Endothelial cell of umbilical vein (primary cell): Measurements from ENCODE around the gene PVR. TPM values are rescaled to one million over a fixed set of nuclear protein-coding genes. Genes with fewer than 3 reads are reported as not detected.

Experiments used
- BruUV-seq: library from RNA; stranded (reverse); fragments of 400-500 nt; replicated peaks from 2 replicates; lab custom pipeline; 2021; lab: Mats Ljungman, UMichigan
- CTCF ChIA-PET: fragments of 300-600, 350-600 bp; sonication (Branson Sonifier 250); formaldehyde crosslinking; loops from one replicate; lab custom pipeline; 2021; ENCODE audit warnings: antibody characterized with exemption, inconsistent platforms; lab: Charles Lee
- POLR2A ChIA-PET: fragments of 300-600, 350-600 bp; sonication (Branson Sonifier 250); formaldehyde crosslinking; loops from one replicate; lab custom pipeline; 2021; ENCODE audit warnings: antibody characterized with exemption, inconsistent platforms; lab: Charles Lee
- DNase-seq: peaks from one replicate; pipeline ENCODE4 v3.0.0-alpha.2; 2011; ENCODE audit warnings: low read depth, low spot score
- FAIRE-seq: peaks from 2 replicates; lab custom pipeline; 2011; peaks lifted over from hg19 to GRCh38; lab: Jason Lieb, UNC
- H2AFZ ChIP-seq: 2 replicates; pipeline ENCODE4 v1.6.0; 2012; ENCODE audit warnings: low read depth, low read length, control low read depth, inconsistent platforms
- H3K27ac ChIP-seq: 2 replicates; pipeline ENCODE4 v1.5.1; 2011; ENCODE audit warnings: low read depth, mild to moderate bottlenecking, control low read depth, low read length, moderate library complexity; ENCODE audit not compliant: insufficient read depth
- H3K27me3 ChIP-seq, 2 experiments: 2 replicates each; pipeline versions ENCODE4 v1.6.0 to v1.6.1; 2011; ENCODE audit warnings: low read length in 2 of 2, mixed read lengths in 1 of 2; ENCODE audit not compliant: control insufficient read depth in 2 of 2, insufficient read depth in 2 of 2
- H3K36me3 ChIP-seq, 2 experiments: 2 replicates in 1 of 2; 3 replicates in 1 of 2; pipeline ENCODE4 v1.5.1; 2011; ENCODE audit warnings: low read length in 2 of 2, mild to moderate bottlenecking in 1 of 2, moderate library complexity in 1 of 2; ENCODE audit not compliant: control insufficient read depth in 2 of 2, insufficient read depth in 2 of 2; ENCODE audit errors: extremely low read depth in 1 of 2
- H3K4me1 ChIP-seq: 3 replicates; pipeline ENCODE4 v1.5.1; 2011; ENCODE audit warnings: mild to moderate bottlenecking, low read length; ENCODE audit not compliant: control insufficient read depth, insufficient read depth; ENCODE audit errors: extremely low read depth
- H3K4me2 ChIP-seq: 2 replicates; pipeline ENCODE4 v1.6.1; 2011; ENCODE audit warnings: low read length, control low read depth, mixed read lengths; ENCODE audit not compliant: insufficient read depth
- H3K4me3 ChIP-seq, 3 experiments: fragments of 200-600 bp in 1 of 3; sonication (generic), shearing (Covaris generic) in 1 of 3; replicated peaks in 1 of 3; 2 replicates each; pipeline ENCODE4 v1.5.1; 2011 to 2016; ENCODE audit warnings: control low read depth in 3 of 3, low read length in 3 of 3, mild to moderate bottlenecking in 2 of 3, inconsistent platforms in 1 of 3, low read depth in 1 of 3, moderate library complexity in 1 of 3; ENCODE audit not compliant: insufficient read depth in 1 of 3
- H3K79me2 ChIP-seq: 2 replicates; pipeline ENCODE4 v1.6.0; 2012; ENCODE audit warnings: low read length, inconsistent platforms; ENCODE audit not compliant: control insufficient read depth, insufficient read depth
- H3K9ac ChIP-seq: replicated peaks from 2 replicates; pipeline ENCODE3; 2011; ENCODE audit warnings: low read length, control low read depth; ENCODE audit not compliant: insufficient read depth; ENCODE audit errors: extremely low read depth
- H3K9me1 ChIP-seq: replicated peaks from 3 replicates; pipeline ENCODE4 v1.6.0; 2011; ENCODE audit warnings: mild to moderate bottlenecking, low read length; ENCODE audit not compliant: control insufficient read depth, insufficient read depth; ENCODE audit errors: extremely low read depth
- H3K9me3 ChIP-seq: replicated peaks from 2 replicates; pipeline ENCODE4 v1.5.1; 2012; ENCODE audit warnings: low read length, inconsistent platforms; ENCODE audit not compliant: control insufficient read depth, insufficient read depth
- H4K20me1 ChIP-seq: replicated peaks from 2 replicates; pipeline ENCODE3; 2011; ENCODE audit warnings: mild to moderate bottlenecking, low read length; ENCODE audit not compliant: control insufficient read depth, insufficient read depth; ENCODE audit errors: extremely low read depth
- FOS ChIP-seq: IDR thresholded peaks from 2 replicates; pipeline ENCODE4 v1.6.1; 2011; ENCODE audit warnings: mild to moderate bottlenecking, low read length, moderate library complexity, borderline replicate concordance; ENCODE audit not compliant: insufficient read depth
- GATA2 ChIP-seq: IDR thresholded peaks from 2 replicates; pipeline ENCODE4 v1.7.0; 2011; ENCODE audit warnings: low read depth, mild to moderate bottlenecking, moderate library complexity, mixed read lengths, low read length; ENCODE audit not compliant: insufficient read length, insufficient read depth
- JUN ChIP-seq: IDR thresholded peaks from 2 replicates; pipeline ENCODE4 v1.6.1; 2011; ENCODE audit warnings: borderline replicate concordance, low read depth; ENCODE audit not compliant: insufficient read length, insufficient read depth
- POLR2A ChIP-seq: IDR thresholded peaks from 2 replicates; pipeline ENCODE4 v1.6.1; 2012; ENCODE audit warnings: low read depth, mild to moderate bottlenecking, control low read depth, low read length
- POLR2AphosphoS5 ChIP-seq: IDR thresholded peaks from 2 replicates; pipeline ENCODE4 v1.6.1; 2012; ENCODE audit warnings: low read depth, mild to moderate bottlenecking, control low read depth, low read length, moderate library complexity; ENCODE audit not compliant: insufficient read depth
- dilution Hi-C: fragments of 300-500 bp; cut with MboI; formaldehyde crosslinking; loops from one replicate; pipeline ENCODE4 v1.15.0; 2019; ENCODE audit warnings: low sequenced_read_pairs; ENCODE audit not compliant: extremely low pct_ligation_motif_present
- intact Hi-C: fragments of 100-400 bp; cut with micrococcal nuclease; formaldehyde crosslinking; loops from one replicate; pipeline ENCODE4 v1.10.0; 2022
- polyA plus RNA-seq, 4 experiments: library from polyadenylated mRNA; depleted of rRNA in 3 of 4; stranded (reverse) in 3 of 4; unstranded in 1 of 4; fragments of >200 nt; gene quantifications; 2 replicates each; pipeline versions ENCODE4 v1.2.1 to v1.2.3, GENCODE V29; 2011 to 2012; ENCODE audit warnings: missing spikeins in 1 of 4
- total RNA-seq: library from RNA; stranded (reverse); gene quantifications from 2 replicates; pipeline ENCODE4 v1.2.3, GENCODE V29; 2021
- TF ChIP-seq, protein P1 (sequence below): IDR thresholded peaks from 2 replicates; pipeline ENCODE4 v1.6.1; 2011; ENCODE audit not compliant: insufficient read depth, insufficient read length
- TF ChIP-seq, protein P2 (sequence below), 2 donors: IDR thresholded peaks; 1 replicate in 1 of 2; 2 replicates in 1 of 2; pipeline ENCODE4 v1.5.1; 2011; ENCODE audit warnings: low read length in 2 of 2, mild to moderate bottlenecking in 2 of 2, moderate library complexity in 2 of 2, control low read depth in 1 of 2, inconsistent platforms in 1 of 2, low read depth in 1 of 2; ENCODE audit not compliant: insufficient read depth in 1 of 2; ENCODE audit errors: extremely low read depth in 1 of 2

The PVR gene
- total and polyA plus RNA-seq, 2 donors (not counting 3 experiments of a cell fraction or from before 2014, with no cell fraction given) = 133 to 226 TPM

- no peak overlapping the region for H2AFZ ChIP-seq
- H3K4me2 ChIP-seq = no peak overlapping the region
- H3K36me3 ChIP-seq = no peaks in the 10 kb centered on the region
- H4K20me1 ChIP-seq = no peaks in the 10 kb centered on the region
- no peak overlapping the region for H3K27ac ChIP-seq
- FAIRE-seq (no peak), DNase-seq (no peak)
- intact Hi-C loops = no loop called here
- POLR2A ChIA-PET = no interaction called here
- H3K79me2 ChIP-seq = no peaks in the 10 kb centered on the region
- TF ChIP-seq POLR2AphosphoS5 (no peak), POLR2A (no peak), GATA2 (no peak), JUN (no peak), FOS (no peak)
- TF ChIP-seq, protein P1, sequence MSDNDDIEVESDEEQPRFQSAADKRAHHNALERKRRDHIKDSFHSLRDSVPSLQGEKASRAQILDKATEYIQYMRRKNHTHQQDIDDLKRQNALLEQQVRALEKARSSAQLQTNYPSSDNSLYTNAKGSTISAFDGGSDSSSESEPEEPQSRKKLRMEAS = no peak
- TF ChIP-seq, protein P2, sequence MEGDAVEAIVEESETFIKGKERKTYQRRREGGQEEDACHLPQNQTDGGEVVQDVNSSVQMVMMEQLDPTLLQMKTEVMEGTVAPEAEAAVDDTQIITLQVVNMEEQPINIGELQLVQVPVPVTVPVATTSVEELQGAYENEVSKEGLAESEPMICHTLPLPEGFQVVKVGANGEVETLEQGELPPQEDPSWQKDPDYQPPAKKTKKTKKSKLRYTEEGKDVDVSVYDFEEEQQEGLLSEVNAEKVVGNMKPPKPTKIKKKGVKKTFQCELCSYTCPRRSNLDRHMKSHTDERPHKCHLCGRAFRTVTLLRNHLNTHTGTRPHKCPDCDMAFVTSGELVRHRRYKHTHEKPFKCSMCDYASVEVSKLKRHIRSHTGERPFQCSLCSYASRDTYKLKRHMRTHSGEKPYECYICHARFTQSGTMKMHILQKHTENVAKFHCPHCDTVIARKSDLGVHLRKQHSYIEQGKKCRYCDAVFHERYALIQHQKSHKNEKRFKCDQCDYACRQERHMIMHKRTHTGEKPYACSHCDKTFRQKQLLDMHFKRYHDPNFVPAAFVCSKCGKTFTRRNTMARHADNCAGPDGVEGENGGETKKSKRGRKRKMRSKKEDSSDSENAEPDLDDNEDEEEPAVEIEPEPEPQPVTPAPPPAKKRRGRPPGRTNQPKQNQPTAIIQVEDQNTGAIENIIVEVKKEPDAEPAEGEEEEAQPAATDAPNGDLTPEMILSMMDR (IDR thresholded peaks at IDR 0.05; ENCODE audit: extremely low read depth in 1 of 2, insufficient read depth in 1 of 2, low read depth in 1 of 2, low read length in 2 of 2) = no peak
- H3K27me3 ChIP-seq = no peaks in the 10 kb centered on the region
- no peaks in the 10 kb centered on the region for H3K9me3 ChIP-seq
- H3K4me1 ChIP-seq = peaks cover 19% of the 10 kb centered on the region
- H3K4me3 ChIP-seq = no peak overlapping the region
- CTCF ChIA-PET = no interaction called here
- H3K9me1 ChIP-seq = no peaks in the 10 kb centered on the region
- H3K9ac ChIP-seq = no peak overlapping the region
- no TSS peak for BruUV-seq
- dilution Hi-C loops = no loop called here
Observed at GRCh38 chr19:44620667-44621066, 23.0 kb upstream of the PVR start.
